Measurements from ENCODE around the gene SERF2.

The SERF2 gene

DNA sequence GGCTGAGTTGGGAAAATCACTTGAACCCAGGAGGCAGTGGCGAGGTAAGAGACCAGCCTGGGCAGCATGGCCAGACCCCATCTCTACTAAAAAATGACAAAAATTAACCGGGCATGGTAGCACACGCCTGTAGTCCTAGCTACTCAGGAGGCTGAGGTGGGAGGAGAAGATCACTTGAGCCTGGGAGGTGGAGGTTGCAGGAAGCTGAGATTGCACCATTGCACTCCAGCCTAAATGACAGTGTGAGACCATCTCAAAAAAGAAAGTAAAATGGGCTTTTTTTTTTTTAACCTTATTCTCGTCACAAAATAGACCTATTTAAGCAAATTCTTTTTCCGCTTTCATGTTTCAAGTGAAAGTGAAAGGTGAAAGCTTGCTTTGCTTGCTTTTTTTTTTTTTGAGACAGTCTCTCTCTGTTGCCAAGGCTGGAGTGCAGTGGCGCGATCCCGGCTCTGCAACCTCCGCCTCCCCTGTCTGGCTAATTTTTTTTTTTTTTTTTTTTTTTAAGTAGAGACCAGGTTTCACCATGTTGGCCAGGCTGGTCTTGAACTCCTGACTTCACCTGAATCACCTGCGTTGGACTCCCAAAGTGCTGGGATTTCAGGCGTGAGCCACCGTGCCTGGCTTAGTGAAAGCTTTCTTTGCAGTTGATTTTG is 42.3 kb upstream of the SERF2 start:
- 94% methylated on average over 11 of the region's 12 CpGs for WGBS
- Histone ChIP-seq H3K27ac (ENCODE audit: low read length, poor library complexity, severe bottlenecking) (no peak overlapping the region), H4K91ac (ENCODE audit: low read length) (no peak overlapping the region), H3K14ac (ENCODE audit: low read length in 2 of 2) (no peak overlapping the region), H2AK5ac (ENCODE audit: low read length, severe bottlenecking) (no peak overlapping the region), H3K36me3 (ENCODE audit: control insufficient read depth in 1 of 2, insufficient read depth in 2 of 2, low read depth in 1 of 2, low read length in 2 of 2) (peaks cover 6 to 30% of the 10 kb centered on the region in 2 experiments), H2BK15ac (ENCODE audit: low read depth, poor library complexity, severe bottlenecking) (no peak overlapping the region), H3K23ac (ENCODE audit: low read length in 2 of 2) (no peak overlapping the region), H2BK12ac (ENCODE audit: low read length in 2 of 2) (no peak overlapping the region), H3K4me1 (ENCODE audit: control insufficient read depth, insufficient read depth, low read depth, low read length) (peaks cover 11% of the 10 kb centered on the region), H3K79me1 (replicated peaks; ENCODE audit: low read length, poor library complexity, severe bottlenecking) (peaks cover 2% of the 10 kb centered on the region), H3K27me3 (ENCODE audit: control insufficient read depth in 1 of 2, insufficient read depth in 1 of 2, low read length in 2 of 2) (no peaks in the 10 kb centered on the region), H3K4ac (ENCODE audit: low read depth in 1 of 2, low read length in 2 of 2) (no peak overlapping the region), H2AFZ (ENCODE audit: low read depth, low read length) (no peak overlapping the region), H3K4me2 (ENCODE audit: low read length, poor library complexity, severe bottlenecking) (no peak overlapping the region), H3K9ac (ENCODE audit: low read length) (peak overlapping the region; percentile 69), H3K4me3 (ENCODE audit: insufficient read depth in 1 of 2, low read depth in 1 of 2, low read length in 2 of 2) (peak overlapping the region in 1 of 2 experiments; percentile 64), H3K18ac (ENCODE audit: low read depth in 1 of 2, low read length in 2 of 2) (no peak overlapping the region), H2BK5ac (ENCODE audit: low read depth, low read length, poor library complexity, severe bottlenecking) (no peak overlapping the region), H4K8ac (ENCODE audit: low read length) (no peak overlapping the region), H3K9me3 (ENCODE audit: control insufficient read depth, low read length) (no peaks in the 10 kb centered on the region), H2BK120ac (ENCODE audit: low read depth, low read length) (no peak overlapping the region)
- DNase-seq: peak; percentile 57

DNA sequence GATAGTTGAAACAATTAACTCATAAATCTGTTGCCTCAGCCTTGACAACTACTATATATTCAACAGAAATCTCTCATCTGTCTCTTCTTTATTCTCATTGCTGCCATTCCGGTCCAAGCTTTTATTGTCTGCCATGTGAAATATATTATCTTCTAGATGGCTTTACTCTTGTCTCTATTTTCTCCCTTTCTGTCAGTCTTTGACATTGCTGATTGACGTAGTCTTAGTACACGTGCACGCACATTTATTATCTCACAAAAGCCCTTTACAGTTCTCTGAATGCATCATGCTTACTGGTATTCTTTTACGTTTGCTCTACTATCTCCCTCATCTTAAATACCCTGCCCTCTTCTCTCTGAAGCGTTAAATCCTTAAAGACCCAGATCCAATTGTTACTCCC is 40.2 kb upstream of the SERF2 start:
- no peak overlapping the region for H3K4me3 ChIP-seq (ENCODE audit: insufficient read depth in 1 of 2, low read depth in 1 of 2, low read length in 2 of 2)
- H3K4me1 ChIP-seq (ENCODE audit: control insufficient read depth, insufficient read depth, low read depth, low read length): peaks cover 8% of the 10 kb centered on the region
- H3K23ac ChIP-seq (ENCODE audit: low read length in 2 of 2): no peak overlapping the region
- no peak overlapping the region for H3K9ac ChIP-seq (ENCODE audit: low read length)
- DNase-seq: no peak
- H3K18ac ChIP-seq (ENCODE audit: low read depth in 1 of 2, low read length in 2 of 2): no peak overlapping the region
- no peak overlapping the region for H2BK120ac ChIP-seq (ENCODE audit: low read depth, low read length)
- H3K14ac ChIP-seq (ENCODE audit: low read length in 2 of 2): no peak overlapping the region
- H3K27ac ChIP-seq (ENCODE audit: low read length, poor library complexity, severe bottlenecking): no peak overlapping the region
- H3K27me3 ChIP-seq (ENCODE audit: control insufficient read depth in 1 of 2, insufficient read depth in 1 of 2, low read length in 2 of 2): no peaks in the 10 kb centered on the region
- H3K4me2 ChIP-seq (ENCODE audit: low read length, poor library complexity, severe bottlenecking): no peak overlapping the region
- H4K8ac ChIP-seq (ENCODE audit: low read length): no peak overlapping the region
- H2AK5ac ChIP-seq (ENCODE audit: low read length, severe bottlenecking): no peak overlapping the region
- H3K36me3 ChIP-seq (ENCODE audit: control insufficient read depth in 1 of 2, insufficient read depth in 2 of 2, low read depth in 1 of 2, low read length in 2 of 2): peaks cover 11 to 48% of the 10 kb centered on the region in 2 experiments
- no peak overlapping the region for H2BK12ac ChIP-seq (ENCODE audit: low read length in 2 of 2)
- no peak overlapping the region for H2BK5ac ChIP-seq (ENCODE audit: low read depth, low read length, poor library complexity, severe bottlenecking)
- H2BK15ac ChIP-seq (ENCODE audit: low read depth, poor library complexity, severe bottlenecking): no peak overlapping the region
- 85% methylated on average over 5 of the region's 6 CpGs for WGBS
- H3K4ac ChIP-seq (ENCODE audit: low read depth in 1 of 2, low read length in 2 of 2): no peak overlapping the region
- no peak overlapping the region for H4K91ac ChIP-seq (ENCODE audit: low read length)
- H2AFZ ChIP-seq (ENCODE audit: low read depth, low read length): no peak overlapping the region
- no peaks in the 10 kb centered on the region for H3K79me1 ChIP-seq (replicated peaks; ENCODE audit: low read length, poor library complexity, severe bottlenecking)
- H3K9me3 ChIP-seq (ENCODE audit: control insufficient read depth, low read length): no peaks in the 10 kb centered on the region

DNA sequence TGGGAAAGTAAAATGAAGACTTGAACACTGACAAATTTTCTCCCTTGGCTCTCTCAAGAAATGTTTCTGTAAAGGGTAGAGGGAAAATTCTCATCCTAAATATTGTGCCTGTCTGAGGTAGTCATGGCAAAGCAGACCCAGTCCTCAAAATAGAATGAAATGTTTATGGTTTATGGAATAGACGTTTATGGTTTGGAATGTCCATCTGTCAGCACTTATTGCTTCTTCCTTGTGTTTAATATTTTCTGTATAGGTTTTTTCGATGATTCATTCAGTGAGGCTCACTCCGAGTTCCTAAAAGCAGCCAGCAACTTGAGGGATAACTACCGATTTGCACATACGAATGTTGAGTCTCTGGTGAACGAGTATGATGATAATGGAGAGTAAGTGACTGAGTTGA is 29.3 kb upstream of the SERF2 start:
- Histone ChIP-seq H3K4me1 (ENCODE audit: control insufficient read depth, insufficient read depth, low read depth, low read length) (no peaks in the 10 kb centered on the region), H2BK5ac (ENCODE audit: low read depth, low read length, poor library complexity, severe bottlenecking) (no peak overlapping the region), H2AK5ac (ENCODE audit: low read length, severe bottlenecking) (no peak overlapping the region), H3K36me3 (ENCODE audit: control insufficient read depth in 1 of 2, insufficient read depth in 2 of 2, low read depth in 1 of 2, low read length in 2 of 2) (peaks cover 35 to 89% of the 10 kb centered on the region in 2 experiments), H4K91ac (ENCODE audit: low read length) (no peak overlapping the region), H3K9me3 (ENCODE audit: control insufficient read depth, low read length) (no peaks in the 10 kb centered on the region), H3K4me3 (ENCODE audit: insufficient read depth in 1 of 2, low read depth in 1 of 2, low read length in 2 of 2) (no peak overlapping the region), H2BK12ac (ENCODE audit: low read length in 2 of 2) (no peak overlapping the region), H3K18ac (ENCODE audit: low read depth in 1 of 2, low read length in 2 of 2) (no peak overlapping the region), H3K4ac (ENCODE audit: low read depth in 1 of 2, low read length in 2 of 2) (no peak overlapping the region), H2BK15ac (ENCODE audit: low read depth, poor library complexity, severe bottlenecking) (no peak overlapping the region), H3K4me2 (ENCODE audit: low read length, poor library complexity, severe bottlenecking) (no peak overlapping the region), H3K27me3 (ENCODE audit: control insufficient read depth in 1 of 2, insufficient read depth in 1 of 2, low read length in 2 of 2) (no peaks in the 10 kb centered on the region), H3K23ac (ENCODE audit: low read length in 2 of 2) (no peak overlapping the region), H4K8ac (ENCODE audit: low read length) (no peak overlapping the region), H2AFZ (ENCODE audit: low read depth, low read length) (no peak overlapping the region), H3K79me1 (replicated peaks; ENCODE audit: low read length, poor library complexity, severe bottlenecking) (peaks cover 7% of the 10 kb centered on the region), H2BK120ac (ENCODE audit: low read depth, low read length) (no peak overlapping the region), H3K27ac (ENCODE audit: low read length, poor library complexity, severe bottlenecking) (no peak overlapping the region), H3K14ac (ENCODE audit: low read length in 2 of 2) (no peak overlapping the region), H3K9ac (ENCODE audit: low read length) (no peak overlapping the region)
- WGBS: 65% methylated on average over 6 of the region's 6 CpGs
- DNase-seq: peak; percentile 85

DNA sequence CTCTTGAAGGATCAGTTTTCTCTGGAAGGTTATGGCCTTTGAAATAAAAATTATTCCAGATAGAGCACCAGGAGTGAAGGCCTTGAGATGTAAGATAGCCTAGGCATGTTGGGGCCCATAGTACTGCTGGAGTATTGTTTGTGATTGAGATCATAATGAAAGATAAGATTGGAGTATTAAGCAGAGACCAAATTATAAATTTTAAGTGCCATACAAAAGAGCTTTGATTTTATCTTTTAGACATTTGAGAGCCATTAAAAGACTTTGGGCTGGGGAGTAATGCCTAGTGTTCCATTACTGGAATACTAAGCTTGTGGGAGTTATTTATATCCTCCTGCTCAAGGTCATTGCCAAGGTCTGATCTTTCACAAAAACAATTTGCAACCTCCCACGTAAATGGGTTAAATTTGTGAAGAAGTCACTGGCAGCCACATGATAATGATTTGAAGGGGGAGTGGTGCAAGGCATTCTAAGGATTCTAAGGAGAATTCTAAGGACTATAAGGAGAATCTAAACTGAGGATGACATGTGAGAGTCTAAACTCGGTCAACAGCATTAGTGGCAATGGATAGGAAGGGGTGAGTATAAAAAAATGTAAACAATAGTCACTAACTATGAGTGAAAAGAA is 28.2 kb upstream of the SERF2 start:
- no peak overlapping the region for H3K18ac ChIP-seq (ENCODE audit: low read depth in 1 of 2, low read length in 2 of 2)
- no peak overlapping the region for H4K8ac ChIP-seq (ENCODE audit: low read length)
- H2AFZ ChIP-seq (ENCODE audit: low read depth, low read length): no peak overlapping the region

More for the DNA sequence above, 28.2 kb upstream of the SERF2 start:
- H2BK15ac ChIP-seq (ENCODE audit: low read depth, poor library complexity, severe bottlenecking): no peak overlapping the region
- H3K23ac ChIP-seq (ENCODE audit: low read length in 2 of 2): no peak overlapping the region
- H3K4me1 ChIP-seq (ENCODE audit: control insufficient read depth, insufficient read depth, low read depth, low read length): no peaks in the 10 kb centered on the region
- H3K4me2 ChIP-seq (ENCODE audit: low read length, poor library complexity, severe bottlenecking): no peak overlapping the region
- no peak overlapping the region for H3K4ac ChIP-seq (ENCODE audit: low read depth in 1 of 2, low read length in 2 of 2)
- H3K79me1 ChIP-seq (replicated peaks; ENCODE audit: low read length, poor library complexity, severe bottlenecking): peaks cover 6% of the 10 kb centered on the region
- 88% methylated on average over 2 of the region's 2 CpGs for WGBS
- no peak overlapping the region for H3K4me3 ChIP-seq (ENCODE audit: insufficient read depth in 1 of 2, low read depth in 1 of 2, low read length in 2 of 2)
- no peak overlapping the region for H3K14ac ChIP-seq (ENCODE audit: low read length in 2 of 2)
- H3K9me3 ChIP-seq (ENCODE audit: control insufficient read depth, low read length): no peaks in the 10 kb centered on the region
- no peak overlapping the region for H2BK120ac ChIP-seq (ENCODE audit: low read depth, low read length)
- H2AK5ac ChIP-seq (ENCODE audit: low read length, severe bottlenecking): no peak overlapping the region
- H2BK5ac ChIP-seq (ENCODE audit: low read depth, low read length, poor library complexity, severe bottlenecking): no peak overlapping the region
- no peak overlapping the region for H3K27ac ChIP-seq (ENCODE audit: low read length, poor library complexity, severe bottlenecking)
- DNase-seq: no peak
- H2BK12ac ChIP-seq (ENCODE audit: low read length in 2 of 2): no peak overlapping the region
- no peak overlapping the region for H3K9ac ChIP-seq (ENCODE audit: low read length)
- H3K27me3 ChIP-seq (ENCODE audit: control insufficient read depth in 1 of 2, insufficient read depth in 1 of 2, low read length in 2 of 2): no peaks in the 10 kb centered on the region
- no peak overlapping the region for H4K91ac ChIP-seq (ENCODE audit: low read length)
- H3K36me3 ChIP-seq (ENCODE audit: control insufficient read depth in 1 of 2, insufficient read depth in 2 of 2, low read depth in 1 of 2, low read length in 2 of 2): peaks cover 30 to 90% of the 10 kb centered on the region in 2 experiments
